Measurements from ENCODE around the gene ITIH5.

ITIH5 gene

GRCh38 chr10:7513455-7513854 lies 153.3 kb downstream of the ITIH5 start:
- DNase-seq, result no peak

- peak in 1 of 6 experiments; percentile 15 for DNase-seq
These were observed 154.3 kb downstream of the ITIH5 start for GRCh38 chr10:7512487-7512886.

- DNase-seq, result no peak
These were observed 155.2 kb downstream of the ITIH5 start for GRCh38 chr10:7511612-7512011.
